Stimulated activated CD4-positive, alpha-beta T cell treated with anti-CD3 and anti-CD28 coated beads, Interleukin-1b, Interleukin-23, amount 100 ng/mL, for 48 hours (primary cell): ENCODE results near the gene ABCB10.
"Not testable (repeated sequence)": the region's sequence is repeated elsewhere in the genome, so short reads cannot be mapped to it uniquely, and the experiment has no call there.

Experiments
- DNase-seq: peaks from one replicate; pipeline ENCODE4 v3.0.0-alpha.2; 2020

The ABCB10 gene

GRCh38 chr1:229570891-229571516, 12.5 kb upstream of the ABCB10 start:
- DNase-seq: no peak

- DNase-seq: no peak
These were observed 11.8 kb upstream of the ABCB10 start for GRCh38 chr1:229570305-229570704.

GRCh38 chr1:229567109-229567868, 8.8 kb upstream of the ABCB10 start:
- no peak for DNase-seq

GRCh38 chr1:229563701-229564100, 5.2 kb upstream of the ABCB10 start:
- no peak for DNase-seq

- no peak for DNase-seq
These were observed 4.7 kb upstream of the ABCB10 start for GRCh38 chr1:229563241-229563640.

- no peak for DNase-seq
These were observed 4.2 kb upstream of the ABCB10 start for GRCh38 chr1:229562686-229563085.

- no peak for DNase-seq
These were observed 2.6 kb upstream of the ABCB10 start for GRCh38 chr1:229561141-229561540.

GRCh38 chr1:229560124-229560523, 1.6 kb upstream of the ABCB10 start:
- not testable (repeated sequence) for DNase-seq

GRCh38 chr1:229559336-229559801, 862 bp upstream of the ABCB10 start:
- DNase-seq: not testable (repeated sequence)

- DNase-seq: peak; percentile 22
These were observed 543 bp downstream of the ABCB10 start for GRCh38 chr1:229557913-229558414.

- peak; percentile 4 for DNase-seq
These were observed 1.2 kb downstream of the ABCB10 start for GRCh38 chr1:229557200-229557850.

GRCh38 chr1:229554886-229555621, 3.5 kb downstream of the ABCB10 start:
- DNase-seq: no peak

- DNase-seq: no peak
These were observed 4.8 kb downstream of the ABCB10 start for GRCh38 chr1:229553621-229554130.

GRCh38 chr1:229552732-229553131, 5.8 kb downstream of the ABCB10 start:
- no peak for DNase-seq

GRCh38 chr1:229550812-229551567, 7.5 kb downstream of the ABCB10 start:
- no peak for DNase-seq

- no peak for DNase-seq
These were observed 11.0 kb downstream of the ABCB10 start for GRCh38 chr1:229547542-229547941.

GRCh38 chr1:229544587-229544986, 13.9 kb downstream of the ABCB10 start:
- DNase-seq: no peak

GRCh38 chr1:229539863-229540506, 18.5 kb downstream of the ABCB10 start:
- no peak for DNase-seq

GRCh38 chr1:229538945-229539344, 19.6 kb downstream of the ABCB10 start:
- no peak for DNase-seq

- DNase-seq: no peak
These were observed 20.6 kb downstream of the ABCB10 start for GRCh38 chr1:229537894-229538293.

GRCh38 chr1:229536982-229537381, 21.5 kb downstream of the ABCB10 start:
- no peak for DNase-seq
